Measurements from ENCODE around the gene DHCR24.

Gene DHCR24

DNA sequence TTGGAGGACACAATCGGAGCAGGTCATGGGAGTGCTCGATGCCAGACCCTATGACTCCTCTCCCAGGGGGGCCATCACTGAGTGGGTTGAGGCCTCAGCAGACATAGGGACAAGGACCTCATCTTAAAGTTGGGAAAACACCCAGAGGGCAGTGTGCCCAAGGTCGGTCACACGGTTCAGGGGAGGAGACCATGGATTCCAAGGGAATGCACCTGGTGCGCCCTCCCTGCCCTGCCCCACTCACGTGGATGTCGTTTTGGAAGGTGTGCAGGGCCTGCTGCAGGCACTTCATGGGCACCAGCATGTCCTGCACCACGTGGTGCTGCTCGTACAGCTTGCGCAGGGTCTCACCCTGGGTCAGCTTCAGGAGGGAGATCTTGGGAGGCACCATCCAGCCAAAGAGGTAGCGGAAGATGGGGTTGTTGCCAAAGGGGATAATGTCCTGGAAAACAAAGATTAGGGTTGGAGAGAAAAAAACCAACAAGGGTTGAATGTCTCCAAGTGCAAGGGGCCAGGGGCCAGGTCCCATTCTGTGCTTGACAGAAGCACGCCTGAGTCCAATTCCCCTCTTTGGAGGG is 33.1 kb downstream of the DHCR24 start:
- TF ChIP-seq TAF1 (IDR thresholded peaks at IDR 0.05; ENCODE audit: low read depth), result no peak
- TF ChIP-seq NFIC (IDR thresholded peaks at IDR 0.05), result no peak
- no peak for TF ChIP-seq RAD21 (IDR thresholded peaks at IDR 0.05; ENCODE audit: low read depth)
- no peak for TF ChIP-seq YY1 (IDR thresholded peaks at IDR 0.05; ENCODE audit: low read depth)
- no peak for TF ChIP-seq CREB1 (IDR thresholded peaks at IDR 0.05; ENCODE audit: low read depth)
- TF ChIP-seq CEBPB (IDR thresholded peaks at IDR 0.05), result no peak

DNA sequence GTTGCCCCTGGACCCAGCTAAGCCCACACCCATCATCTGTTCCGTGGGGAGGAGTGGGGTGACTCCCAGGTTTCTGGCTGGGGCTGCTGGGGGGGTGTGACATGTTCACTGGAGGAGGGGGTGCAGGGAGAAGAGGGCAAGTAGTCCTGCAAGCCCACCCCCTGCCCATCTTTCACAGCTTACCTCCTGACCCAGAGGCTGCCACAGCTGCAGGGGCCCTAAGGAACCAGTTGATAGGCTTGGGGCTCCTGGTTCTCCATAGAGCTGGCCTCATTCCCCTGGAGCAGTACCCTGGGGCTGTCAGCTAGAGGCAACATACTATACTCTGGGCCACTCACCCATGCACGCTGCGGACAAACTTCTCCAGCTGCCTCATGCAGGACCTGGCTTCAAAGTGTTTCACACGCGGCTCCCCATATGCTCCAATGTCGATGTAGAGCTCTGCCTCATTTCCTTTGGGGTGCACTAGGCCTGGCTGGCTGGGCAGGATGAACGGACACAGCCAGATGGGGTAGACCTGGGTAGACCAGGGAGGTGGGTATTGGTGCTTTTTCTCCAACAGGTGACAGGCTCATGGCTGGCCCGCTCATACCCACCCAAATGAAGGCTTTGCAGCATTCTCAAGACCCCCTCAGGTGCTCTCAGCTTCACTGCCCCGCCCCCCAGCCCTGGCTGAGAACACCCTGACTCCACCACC is 33.8 kb downstream of the DHCR24 start:
- TF ChIP-seq YY1 (IDR thresholded peaks at IDR 0.05; ENCODE audit: low read depth), result no peak
- TF ChIP-seq NFIC (IDR thresholded peaks at IDR 0.05), result no peak
- TF ChIP-seq EGR1 (IDR thresholded peaks at IDR 0.05), result no peak
- TF ChIP-seq, protein P1, sequence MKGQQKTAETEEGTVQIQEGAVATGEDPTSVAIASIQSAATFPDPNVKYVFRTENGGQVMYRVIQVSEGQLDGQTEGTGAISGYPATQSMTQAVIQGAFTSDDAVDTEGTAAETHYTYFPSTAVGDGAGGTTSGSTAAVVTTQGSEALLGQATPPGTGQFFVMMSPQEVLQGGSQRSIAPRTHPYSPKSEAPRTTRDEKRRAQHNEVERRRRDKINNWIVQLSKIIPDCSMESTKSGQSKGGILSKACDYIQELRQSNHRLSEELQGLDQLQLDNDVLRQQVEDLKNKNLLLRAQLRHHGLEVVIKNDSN (IDR thresholded peaks at IDR 0.05), result no peak
- TF ChIP-seq FOXM1 (IDR thresholded peaks at IDR 0.05; ENCODE audit: borderline replicate concordance, low read depth), result no peak
- TF ChIP-seq CEBPB (IDR thresholded peaks at IDR 0.05), result no peak

DNA sequence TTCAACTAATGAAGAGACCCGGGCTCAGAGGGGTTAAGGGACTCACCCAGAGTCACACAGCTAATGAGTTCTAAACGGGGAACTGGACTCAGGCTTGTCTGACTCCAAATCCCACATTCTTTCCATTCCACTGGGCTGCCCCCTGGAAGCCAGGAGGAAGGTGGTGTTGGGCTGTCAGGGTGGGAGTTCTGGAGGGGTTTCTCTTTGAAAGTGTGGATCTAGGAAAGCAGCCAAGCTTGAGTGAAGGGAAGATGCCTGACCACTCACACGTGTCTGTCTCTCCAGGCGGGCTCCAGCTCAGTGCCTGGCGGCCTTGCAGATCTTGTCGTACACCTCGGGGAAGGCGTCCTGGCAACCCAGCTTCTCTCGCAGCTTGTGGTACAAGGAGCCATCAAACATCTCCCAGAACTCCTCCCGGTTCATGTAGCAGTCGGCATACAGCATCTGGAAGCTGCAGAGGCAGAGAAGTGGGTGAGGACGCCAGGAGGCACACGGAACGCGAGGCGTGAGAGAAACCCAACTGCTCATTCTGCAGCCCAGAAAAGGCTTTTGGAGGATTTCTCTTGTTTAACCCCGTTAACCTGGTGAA is 35.0 kb downstream of the DHCR24 start:
- TF ChIP-seq TCF12 (IDR thresholded peaks at IDR 0.05; ENCODE audit: low read depth) (no peak), CREB1 (IDR thresholded peaks at IDR 0.05; ENCODE audit: low read depth) (no peak), ZBTB7A (IDR thresholded peaks at IDR 0.05; ENCODE audit: low read depth) (no peak), TEAD4 (IDR thresholded peaks at IDR 0.05) (no peak), RAD21 (IDR thresholded peaks at IDR 0.05; ENCODE audit: low read depth) (no peak), EGR1 (IDR thresholded peaks at IDR 0.05) (no peak), YY1 (IDR thresholded peaks at IDR 0.05; ENCODE audit: low read depth) (no peak), TAF1 (IDR thresholded peaks at IDR 0.05; ENCODE audit: low read depth) (no peak), FOXM1 (IDR thresholded peaks at IDR 0.05; ENCODE audit: borderline replicate concordance, low read depth) (no peak), NFIC (IDR thresholded peaks at IDR 0.05) (no peak), CEBPB (IDR thresholded peaks at IDR 0.05) (no peak), EP300 (IDR thresholded peaks at IDR 0.05; ENCODE audit: borderline replicate concordance) (no peak)
- TF ChIP-seq, protein P2, sequence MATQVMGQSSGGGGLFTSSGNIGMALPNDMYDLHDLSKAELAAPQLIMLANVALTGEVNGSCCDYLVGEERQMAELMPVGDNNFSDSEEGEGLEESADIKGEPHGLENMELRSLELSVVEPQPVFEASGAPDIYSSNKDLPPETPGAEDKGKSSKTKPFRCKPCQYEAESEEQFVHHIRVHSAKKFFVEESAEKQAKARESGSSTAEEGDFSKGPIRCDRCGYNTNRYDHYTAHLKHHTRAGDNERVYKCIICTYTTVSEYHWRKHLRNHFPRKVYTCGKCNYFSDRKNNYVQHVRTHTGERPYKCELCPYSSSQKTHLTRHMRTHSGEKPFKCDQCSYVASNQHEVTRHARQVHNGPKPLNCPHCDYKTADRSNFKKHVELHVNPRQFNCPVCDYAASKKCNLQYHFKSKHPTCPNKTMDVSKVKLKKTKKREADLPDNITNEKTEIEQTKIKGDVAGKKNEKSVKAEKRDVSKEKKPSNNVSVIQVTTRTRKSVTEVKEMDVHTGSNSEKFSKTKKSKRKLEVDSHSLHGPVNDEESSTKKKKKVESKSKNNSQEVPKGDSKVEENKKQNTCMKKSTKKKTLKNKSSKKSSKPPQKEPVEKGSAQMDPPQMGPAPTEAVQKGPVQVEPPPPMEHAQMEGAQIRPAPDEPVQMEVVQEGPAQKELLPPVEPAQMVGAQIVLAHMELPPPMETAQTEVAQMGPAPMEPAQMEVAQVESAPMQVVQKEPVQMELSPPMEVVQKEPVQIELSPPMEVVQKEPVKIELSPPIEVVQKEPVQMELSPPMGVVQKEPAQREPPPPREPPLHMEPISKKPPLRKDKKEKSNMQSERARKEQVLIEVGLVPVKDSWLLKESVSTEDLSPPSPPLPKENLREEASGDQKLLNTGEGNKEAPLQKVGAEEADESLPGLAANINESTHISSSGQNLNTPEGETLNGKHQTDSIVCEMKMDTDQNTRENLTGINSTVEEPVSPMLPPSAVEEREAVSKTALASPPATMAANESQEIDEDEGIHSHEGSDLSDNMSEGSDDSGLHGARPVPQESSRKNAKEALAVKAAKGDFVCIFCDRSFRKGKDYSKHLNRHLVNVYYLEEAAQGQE (IDR thresholded peaks at IDR 0.05; ENCODE audit: low read depth), result no peak
- TF ChIP-seq, protein P3, sequence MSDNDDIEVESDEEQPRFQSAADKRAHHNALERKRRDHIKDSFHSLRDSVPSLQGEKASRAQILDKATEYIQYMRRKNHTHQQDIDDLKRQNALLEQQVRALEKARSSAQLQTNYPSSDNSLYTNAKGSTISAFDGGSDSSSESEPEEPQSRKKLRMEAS (IDR thresholded peaks at IDR 0.05), result no peak
- TF ChIP-seq, protein P1 (IDR thresholded peaks at IDR 0.05), result no peak

DNA sequence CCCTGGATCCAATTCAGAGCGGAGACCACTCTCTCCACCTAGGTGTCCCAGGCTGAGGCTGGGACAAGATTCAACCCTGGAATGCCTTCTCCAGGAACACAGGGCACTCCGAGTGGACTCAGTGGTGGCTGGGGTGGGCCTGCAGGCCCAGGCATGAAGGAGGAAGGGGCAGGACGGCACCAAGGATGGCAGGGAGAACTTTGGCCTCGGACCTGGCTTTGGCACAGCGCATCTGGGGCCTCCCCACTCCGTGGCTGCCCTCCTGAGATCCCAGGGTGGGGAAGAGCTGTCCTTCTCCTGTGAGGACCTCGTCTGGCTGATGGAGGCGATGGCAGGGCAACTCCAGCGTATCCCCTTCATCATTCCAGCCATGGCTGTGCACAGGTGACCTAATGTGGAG is 35.6 kb downstream of the DHCR24 start:
- TF ChIP-seq RAD21 (IDR thresholded peaks at IDR 0.05; ENCODE audit: low read depth) (no peak), EP300 (IDR thresholded peaks at IDR 0.05; ENCODE audit: borderline replicate concordance) (no peak)
- TF ChIP-seq, protein P2 (IDR thresholded peaks at IDR 0.05; ENCODE audit: low read depth), result no peak

DNA sequence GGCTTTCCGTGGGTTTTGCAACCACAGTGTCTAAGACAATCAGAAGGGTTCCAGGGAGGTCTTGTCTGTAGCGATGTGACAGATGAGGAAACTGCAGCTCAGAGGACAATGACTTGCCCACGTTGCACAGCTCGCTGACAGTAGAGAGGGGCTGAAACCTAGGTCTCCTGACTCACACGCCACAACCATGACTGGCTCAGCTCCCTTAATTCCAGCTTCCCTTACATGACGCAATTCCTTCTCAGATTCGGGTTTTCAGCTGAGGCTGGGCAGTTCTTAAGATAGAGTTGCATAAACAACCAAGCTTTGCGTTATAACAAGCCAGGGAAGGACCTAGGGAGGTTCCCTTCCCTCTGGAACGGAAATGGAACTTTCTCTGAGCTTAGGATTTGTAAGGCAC is 36.3 kb downstream of the DHCR24 start:
- TF ChIP-seq YY1 (IDR thresholded peaks at IDR 0.05; ENCODE audit: low read depth) (no peak), TAF1 (IDR thresholded peaks at IDR 0.05; ENCODE audit: low read depth) (no peak)
- TF ChIP-seq, protein P2 (IDR thresholded peaks at IDR 0.05; ENCODE audit: low read depth), result no peak
- TF ChIP-seq, protein P3 (IDR thresholded peaks at IDR 0.05), result no peak

Data from Ishikawa (cell line).